ENCODE measurements around the gene SNAPC4. TPM values are rescaled to one million over a fixed set of nuclear protein-coding genes. Genes with fewer than 3 reads are reported as not detected.

Gene SNAPC4
- total and polyA plus RNA-seq, 2 of the 8 experiments (the other 6 are each of a cell fraction or from before 2014, with no cell fraction given) = 6.9 to 18.1 TPM

DNA sequence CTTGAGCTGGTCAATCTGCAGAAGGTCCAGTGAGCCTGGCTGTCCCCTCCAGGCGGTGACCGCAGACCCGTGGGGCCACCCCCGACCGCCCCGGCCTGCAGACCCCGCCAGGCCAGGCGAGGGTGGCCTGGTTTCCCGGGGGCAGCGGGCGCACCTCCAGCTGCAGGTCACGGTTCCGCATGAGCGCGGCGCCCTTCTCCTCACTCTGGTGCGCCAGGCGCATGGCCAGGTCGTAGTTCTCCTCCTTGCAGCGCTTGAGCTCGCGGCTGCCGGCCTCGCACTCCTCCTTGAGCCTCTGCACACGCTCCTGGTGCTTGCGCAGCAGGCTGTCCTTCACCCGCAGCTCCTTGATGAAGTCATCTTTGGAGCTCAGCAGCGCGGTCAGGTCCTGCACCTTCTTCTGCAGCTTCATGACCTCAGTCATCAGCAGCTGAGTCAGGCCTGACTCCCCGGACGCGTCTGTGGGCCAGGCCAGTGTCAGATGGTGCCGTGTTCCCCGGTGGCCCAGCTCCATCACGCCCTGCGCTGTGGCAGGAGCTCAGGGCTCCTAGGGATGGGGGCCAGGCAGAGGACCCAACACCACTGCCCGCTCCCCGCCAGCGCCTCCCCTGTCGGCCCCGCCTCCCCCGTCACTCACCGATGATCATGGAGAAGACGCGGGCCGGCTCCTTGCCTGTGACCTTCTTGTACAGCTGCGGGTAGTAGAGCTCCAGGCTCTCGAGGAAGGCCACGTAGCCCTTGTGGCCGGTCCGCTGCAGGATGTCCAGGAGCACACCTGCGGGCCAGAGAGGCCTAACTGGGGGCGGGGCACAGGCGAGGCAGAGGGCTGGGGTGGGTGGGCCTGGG is 29.1 kb downstream of the SNAPC4 start:
- Histone ChIP-seq H3K4me2 (ENCODE audit: insufficient read depth in 1 of 2, low read depth in 2 of 2, low read length in 2 of 2) (no peak overlapping the region), H2BK15ac (ENCODE audit: low read length) (no peak overlapping the region), H3K9ac (replicated peaks in 1 of 4; ENCODE audit: extremely low read depth in 1 of 4, low read depth in 3 of 4, low read length in 3 of 4) (no peak overlapping the region), H4K20me1 (replicated peaks in 1 of 2; ENCODE audit: control insufficient read depth in 1 of 2, insufficient read depth in 2 of 2, low read length in 2 of 2) (peaks cover under 1 to 2% of the 10 kb centered on the region in 2 experiments), H2BK5ac (ENCODE audit: low read depth, low read length) (no peak overlapping the region; the same call in 1 of the 2 replicates), H3K23ac (ENCODE audit: insufficient read length) (no peak overlapping the region), H2BK12ac (ENCODE audit: low read depth, low read length) (no peak overlapping the region), H3K36me3 (ENCODE audit: control insufficient read depth in 2 of 4, insufficient read depth in 4 of 4, low read length in 3 of 4) (no peaks in the 10 kb centered on the region; a peak in 1 of 8 replicates), H3K14ac (ENCODE audit: insufficient read length) (no peak overlapping the region), H3K18ac (ENCODE audit: extremely low read depth, low read length) (no peak overlapping the region; the same call in 1 of the 2 replicates), H3K9me3 (ENCODE audit: insufficient read depth in 2 of 2, low read depth in 1 of 2, low read length in 1 of 2) (no peaks in the 10 kb centered on the region), H2BK120ac (replicated peaks; ENCODE audit: low read depth, low read length) (no peak overlapping the region), H3K56ac (replicated peaks; ENCODE audit: insufficient read length, low read depth, low read length) (no peak overlapping the region), H3K4me3 (ENCODE audit: extremely low read depth in 1 of 4, insufficient read depth in 2 of 4, low read depth in 3 of 4, low read length in 4 of 4) (no peak overlapping the region), H4K8ac (ENCODE audit: extremely low read depth, insufficient read depth, low read length) (peak overlapping the region; percentile 80; the same call in 1 of the 2 replicates), H3K4me1 (replicated peaks in 1 of 4; ENCODE audit: control insufficient read depth in 3 of 4, insufficient read depth in 4 of 4, low read length in 3 of 4) (no peaks in the 10 kb centered on the region), H3K27ac (ENCODE audit: low read depth, low read length) (no peak overlapping the region), H4K5ac (ENCODE audit: insufficient read length, low read depth, low read length) (no peak overlapping the region), H2AK5ac (ENCODE audit: low read depth, low read length) (no peak overlapping the region), H2BK20ac (ENCODE audit: low read length) (no peak overlapping the region), H2AFZ (ENCODE audit: low read length) (no peak overlapping the region), H3K23me2 (ENCODE audit: low read depth, low read length) (no peaks in the 10 kb centered on the region), H3K79me2 (ENCODE audit: control insufficient read depth in 1 of 2, insufficient read depth in 2 of 2, low read length in 2 of 2) (no peaks in the 10 kb centered on the region), H3K79me1 (ENCODE audit: low read depth, low read length) (no peaks in the 10 kb centered on the region), H4K91ac (replicated peaks; ENCODE audit: insufficient read length, low read length) (no peak overlapping the region), H3K27me3 (replicated peaks in 1 of 4; ENCODE audit: control insufficient read depth in 3 of 4, extremely low read depth in 1 of 4, insufficient read depth in 3 of 4, low read length in 3 of 4) (no peaks in the 10 kb centered on the region), H3K4ac (replicated peaks; ENCODE audit: insufficient read length, low read depth, low read length) (no peak overlapping the region)
- DNase-seq (ENCODE audit: low read depth in 1 of 2, low spot score in 2 of 2) (no peak), FAIRE-seq (no peak)
- 92% methylated on average over 33 of the region's 54 CpGs; no CpG with 5 or more reads in 1 of the 2 experiments for WGBS, 2 experiments (ENCODE audit: extremely low coverage in 1 of 2, insufficient coverage in 1 of 2, insufficient read length in 1 of 2, insufficient replicate concordance in 2 of 2, low coverage in 1 of 2, low lambda C conversion rate in 2 of 2, missing lambda C conversion rate in 1 of 2)
- POLR2A ChIA-PET (ENCODE audit: partially characterized antibody) = interaction anchor here (0.8 to 7.2 kb wide), 8 partner anchors 9 to 68 kb away, joined by 3 to 43 read pairs (median 4); partner anchors contain the start of genes DNLZ and SNAPC4
- TF ChIP-seq TCF12 (IDR thresholded peaks at IDR 0.05; ENCODE audit: low read depth, low read length) = no peak
- no peak for TF ChIP-seq TEAD4 (IDR thresholded peaks at IDR 0.05; ENCODE audit: low read depth, low read length)
- CTCF ChIA-PET (ENCODE audit: partially characterized antibody) = interaction anchor here (1.1 to 3.0 kb wide), 8 partner anchors 8 to 301 kb away, joined by 3 to 19 read pairs (median 6); partner anchors contain the start of gene DNLZ
